Chondrocyte (in vitro differentiated cells): ENCODE measurements around the gene TMEM164. TPM values are rescaled to one million over a fixed set of nuclear protein-coding genes. Genes with fewer than 3 reads are reported as not detected.

Experiments
- DNase-seq: peaks from one replicate; pipeline ENCODE4 v3.0.0; 2021; ENCODE audit warnings: mixed read lengths, low spot score
- H3K27ac Mint-ChIP-seq: one replicate; pipeline ENCODE4 v1.8.0; 2021; ENCODE audit warnings: mild to moderate bottlenecking, moderate library complexity, mixed read lengths; ENCODE audit not compliant: unreplicated experiment
- H3K27me3 Mint-ChIP-seq: 2 replicates; pipeline ENCODE4 v1.8.0; 2021; ENCODE audit warnings: low read depth, mixed read lengths
- H3K36me3 Mint-ChIP-seq: 2 replicates; pipeline ENCODE4 v1.8.0; 2021; ENCODE audit warnings: low read depth, mixed read lengths
- H3K4me1 Mint-ChIP-seq: 2 replicates; pipeline ENCODE4 v1.8.0; 2021; ENCODE audit warnings: low read depth, mild to moderate bottlenecking, mixed read lengths
- H3K4me3 Mint-ChIP-seq: one replicate; pipeline ENCODE4 v1.8.0; 2021; ENCODE audit warnings: mild to moderate bottlenecking, moderate library complexity, mixed read lengths; ENCODE audit not compliant: unreplicated experiment
- H3K9me3 Mint-ChIP-seq: 2 replicates; pipeline ENCODE4 v1.8.0; 2021; ENCODE audit warnings: low read depth, mixed read lengths
- total RNA-seq: library from RNA; stranded (reverse); gene quantifications from 3 replicates; pipeline ENCODE4 v1.2.1, GENCODE V29; 2021
- TF ChIP-seq, protein P1 (sequence below): fragments of 200-600 bp; sonication (generic); IDR thresholded peaks from 2 replicates; pipeline ENCODE4 v1.5.0; 2021; ENCODE audit warnings: antibody characterized with exemption, mild to moderate bottlenecking, moderate library complexity

Gene TMEM164
- total RNA-seq, 1 donor from 2014 or later = 11.8 TPM

DNA sequence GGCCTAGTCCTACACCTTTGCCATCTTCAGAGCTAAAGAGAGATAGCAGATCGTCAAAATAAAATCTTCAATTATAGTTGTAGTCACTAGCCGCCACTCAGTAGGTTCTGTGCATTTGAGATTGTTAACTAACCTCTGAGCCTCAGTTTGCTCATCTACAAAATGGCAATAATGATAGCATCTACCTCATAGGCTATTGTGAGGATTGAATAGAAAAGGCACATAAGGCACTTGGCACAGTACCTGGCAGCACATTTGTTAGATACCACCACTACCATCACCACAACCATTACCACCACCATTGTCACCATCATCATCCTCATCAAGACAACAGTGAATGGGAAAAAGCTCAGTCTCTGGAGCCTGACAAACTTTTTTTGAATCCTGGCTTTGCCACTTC, 180.4 kb downstream of the TMEM164 start:
- Mint-ChIP-seq H3K9me3 (peaks cover 16% of the 10 kb centered on the region), H3K36me3 (peaks cover 2% of the 10 kb centered on the region), H3K4me3 (no peak overlapping the region), H3K27ac (no peak overlapping the region), H3K4me1 (peaks cover 32% of the 10 kb centered on the region), H3K27me3 (no peaks in the 10 kb centered on the region)
- TF ChIP-seq, protein P1, sequence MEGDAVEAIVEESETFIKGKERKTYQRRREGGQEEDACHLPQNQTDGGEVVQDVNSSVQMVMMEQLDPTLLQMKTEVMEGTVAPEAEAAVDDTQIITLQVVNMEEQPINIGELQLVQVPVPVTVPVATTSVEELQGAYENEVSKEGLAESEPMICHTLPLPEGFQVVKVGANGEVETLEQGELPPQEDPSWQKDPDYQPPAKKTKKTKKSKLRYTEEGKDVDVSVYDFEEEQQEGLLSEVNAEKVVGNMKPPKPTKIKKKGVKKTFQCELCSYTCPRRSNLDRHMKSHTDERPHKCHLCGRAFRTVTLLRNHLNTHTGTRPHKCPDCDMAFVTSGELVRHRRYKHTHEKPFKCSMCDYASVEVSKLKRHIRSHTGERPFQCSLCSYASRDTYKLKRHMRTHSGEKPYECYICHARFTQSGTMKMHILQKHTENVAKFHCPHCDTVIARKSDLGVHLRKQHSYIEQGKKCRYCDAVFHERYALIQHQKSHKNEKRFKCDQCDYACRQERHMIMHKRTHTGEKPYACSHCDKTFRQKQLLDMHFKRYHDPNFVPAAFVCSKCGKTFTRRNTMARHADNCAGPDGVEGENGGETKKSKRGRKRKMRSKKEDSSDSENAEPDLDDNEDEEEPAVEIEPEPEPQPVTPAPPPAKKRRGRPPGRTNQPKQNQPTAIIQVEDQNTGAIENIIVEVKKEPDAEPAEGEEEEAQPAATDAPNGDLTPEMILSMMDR = no peak
- DNase-seq = no peak

DNA sequence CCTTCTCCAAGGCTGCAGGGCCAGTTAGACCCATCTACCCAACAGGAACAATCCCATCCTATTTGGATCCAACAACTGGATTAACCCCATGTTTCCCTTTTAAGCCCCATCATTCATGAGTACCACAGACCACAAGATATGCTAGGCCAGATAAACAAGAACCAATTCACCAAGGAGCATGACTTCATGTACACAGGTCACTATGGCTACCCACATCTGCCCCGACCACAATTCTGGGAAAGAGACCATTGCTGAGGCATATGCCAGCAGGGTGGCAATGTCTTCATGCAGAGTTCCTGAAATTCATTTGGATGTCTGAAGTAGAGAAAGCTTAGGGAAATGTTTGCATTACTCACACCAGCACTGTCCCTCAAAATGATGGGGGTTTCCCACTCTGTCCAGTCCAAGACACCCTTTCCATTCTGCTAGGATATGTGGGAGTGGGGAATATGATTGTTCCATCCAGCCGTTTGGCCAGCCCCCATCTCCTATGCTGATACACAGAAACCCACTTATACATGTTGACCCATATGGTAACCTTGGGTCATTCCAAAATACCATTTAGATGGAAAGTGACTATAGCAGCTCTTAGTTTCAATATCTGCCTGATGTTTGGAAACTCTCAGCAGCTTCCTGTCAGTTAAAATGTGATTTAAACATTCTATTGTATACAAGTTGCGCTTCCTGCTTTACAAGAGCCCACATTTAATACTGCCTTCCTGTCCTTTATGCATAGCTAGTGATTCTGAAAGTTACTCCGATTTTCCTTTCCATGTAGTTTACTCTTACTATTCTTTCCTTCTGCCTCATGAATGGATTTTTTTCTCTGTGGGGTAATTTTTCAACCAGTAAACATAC, 186.0 kb downstream of the TMEM164 start:
- H3K9me3 Mint-ChIP-seq = peaks cover 16% of the 10 kb centered on the region
- H3K27ac Mint-ChIP-seq = no peak overlapping the region
- H3K4me1 Mint-ChIP-seq = peaks cover 3% of the 10 kb centered on the region
- H3K4me3 Mint-ChIP-seq = no peak overlapping the region
- DNase-seq = no peak
- peaks cover 4% of the 10 kb centered on the region for H3K36me3 Mint-ChIP-seq
- TF ChIP-seq, protein P1 = no peak
- H3K27me3 Mint-ChIP-seq = no peaks in the 10 kb centered on the region

DNA sequence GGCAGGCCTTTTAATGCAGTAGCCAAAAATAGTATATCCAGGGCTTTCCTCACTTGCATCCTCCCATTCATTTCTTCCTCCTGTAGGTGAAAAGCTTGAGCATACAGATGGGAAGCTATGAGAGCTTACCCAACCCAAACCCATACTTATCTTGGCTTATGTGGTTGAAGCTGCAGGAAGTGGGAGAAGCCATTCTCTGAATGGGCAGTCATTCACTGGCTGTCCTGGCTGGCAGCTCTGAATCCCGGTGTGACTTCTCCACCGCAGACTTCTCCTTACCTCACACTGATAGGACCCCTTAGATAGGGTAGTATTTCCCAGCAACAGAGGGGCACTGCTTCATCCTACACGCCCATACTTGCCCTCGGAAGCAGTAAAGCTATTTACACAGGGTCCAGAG, 189.6 kb downstream of the TMEM164 start:
- no peak for DNase-seq
- Mint-ChIP-seq H3K27me3 (no peaks in the 10 kb centered on the region), H3K27ac (no peak overlapping the region)

DNA sequence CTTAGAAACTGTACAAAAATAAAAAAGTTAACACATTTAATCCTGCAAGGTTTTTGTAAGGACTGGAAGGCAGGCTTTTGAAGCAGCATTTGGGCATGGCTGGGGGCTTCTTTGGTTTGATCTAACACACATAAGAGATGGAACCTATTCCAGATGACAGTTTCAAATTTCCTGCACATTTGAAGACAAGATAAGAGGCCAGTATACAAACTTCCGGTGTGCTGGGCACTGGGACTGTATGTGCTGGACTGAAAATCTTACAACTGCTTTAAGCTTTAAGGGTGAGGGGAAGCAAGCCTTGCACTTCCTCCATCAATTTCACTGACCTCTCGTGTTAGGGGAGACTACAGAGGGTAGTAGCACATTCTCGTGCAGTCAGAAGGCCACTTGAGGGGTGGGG, 192.1 kb downstream of the TMEM164 start:
- no peak for DNase-seq
- Mint-ChIP-seq H3K27me3 (no peaks in the 10 kb centered on the region), H3K9me3 (no peaks in the 10 kb centered on the region), H3K36me3 (peaks cover 5% of the 10 kb centered on the region), H3K27ac (no peak overlapping the region), H3K4me3 (no peak overlapping the region), H3K4me1 (no peaks in the 10 kb centered on the region)
- TF ChIP-seq, protein P1 = no peak

More for the DNA sequence above, 189.6 kb downstream of the TMEM164 start:
- peaks cover 3% of the 10 kb centered on the region for H3K4me1 Mint-ChIP-seq
- TF ChIP-seq, protein P1 = no peak
- H3K9me3 Mint-ChIP-seq = peaks cover 5% of the 10 kb centered on the region
- peaks cover 5% of the 10 kb centered on the region for H3K36me3 Mint-ChIP-seq
- H3K4me3 Mint-ChIP-seq = no peak overlapping the region

DNA sequence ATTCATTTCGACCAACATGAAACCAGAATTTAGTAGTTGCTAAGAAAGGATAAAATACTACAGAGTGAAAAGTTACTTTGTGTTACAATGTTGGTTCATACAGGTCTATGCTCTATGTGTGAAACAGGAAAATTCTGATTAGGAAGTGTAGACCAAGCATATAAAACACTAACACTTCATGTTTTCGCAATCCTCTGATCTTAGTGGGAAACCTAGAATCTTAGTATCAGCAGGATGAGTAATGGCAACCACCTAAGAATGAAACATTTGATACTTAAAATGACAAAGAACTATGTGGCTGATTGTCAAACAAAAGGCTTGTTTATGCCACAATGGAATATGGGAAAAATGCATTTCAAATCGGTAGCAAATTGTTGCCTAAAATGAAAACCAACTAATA, 198.9 kb downstream of the TMEM164 start:
- Mint-ChIP-seq H3K4me1 (peaks cover 9% of the 10 kb centered on the region), H3K9me3 (no peaks in the 10 kb centered on the region), H3K4me3 (no peak overlapping the region), H3K27me3 (no peaks in the 10 kb centered on the region), H3K27ac (no peak overlapping the region), H3K36me3 (peaks cover 3% of the 10 kb centered on the region)
- no peak for DNase-seq
- TF ChIP-seq, protein P1 = no peak
